Esophagus squamous epithelium (tissue), 4 donors: ENCODE measurements around the gene ABCA8.

Experiments used
- CTCF ChIP-seq, 6 experiments: fragments of 450-650 bp in 4 of 6; fragments of 200-600 bp in 2 of 6; sonication (generic) in 2 of 6; IDR thresholded peaks; one replicate each; pipeline ENCODE4 v1.5.1; 2016 to 2019; ENCODE audit warnings: antibody characterized with exemption in 6 of 6, mild to moderate bottlenecking in 4 of 6, moderate library complexity in 4 of 6
- POLR2A ChIP-seq, 4 donors: fragments of 450-650 bp; IDR thresholded peaks; one replicate each; pipeline ENCODE4 v1.6.1; 2017; ENCODE audit warnings: antibody characterized with exemption in 4 of 4, mild to moderate bottlenecking in 4 of 4, moderate library complexity in 3 of 4

- no peak for TF ChIP-seq CTCF (IDR thresholded peaks at IDR 0.05)
- no peak for TF ChIP-seq POLR2A (IDR thresholded peaks at IDR 0.05)
Observed at GRCh38 chr17:68854452-68854851, 100.7 kb downstream of the ABCA8 start.
